HG02678 (cell line): ENCODE results near the gene BBX.
"Not testable (repeated sequence)": the region's sequence is repeated elsewhere in the genome, so short reads cannot be mapped to it uniquely, and the experiment has no call there.

Experiments
- ATAC-seq: cut with Tn5 transposase; IDR thresholded peaks from one replicate; pipeline ENCODE4 v1.9.1; 2021; ENCODE audit warnings: mild to moderate bottlenecking, moderate library complexity; ENCODE audit not compliant: unreplicated experiment

The BBX gene

DNA sequence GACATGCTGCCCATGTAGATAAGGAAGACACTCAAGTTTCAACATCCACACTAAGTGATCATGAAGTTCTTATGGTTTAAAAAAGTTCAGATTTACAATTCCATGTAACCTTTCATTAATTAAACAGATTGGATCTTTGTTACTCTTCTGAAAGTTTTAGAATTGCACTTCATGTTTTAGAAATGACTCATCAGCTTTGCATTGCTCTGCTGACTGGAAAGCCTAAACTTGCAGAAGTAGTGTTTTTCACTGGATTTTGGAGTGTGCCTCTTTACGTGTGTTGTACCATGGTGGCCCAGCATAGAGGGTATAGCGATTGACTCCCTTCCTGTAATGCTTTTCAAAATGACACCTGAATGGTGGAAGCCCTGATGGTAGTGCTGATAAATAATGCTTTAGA lies 157.9 kb downstream of the BBX start:
- no peak for ATAC-seq

- ATAC-seq: no peak
Measured at GRCh38 chr3:107681396-107681795, 158.6 kb downstream of the BBX start.

DNA sequence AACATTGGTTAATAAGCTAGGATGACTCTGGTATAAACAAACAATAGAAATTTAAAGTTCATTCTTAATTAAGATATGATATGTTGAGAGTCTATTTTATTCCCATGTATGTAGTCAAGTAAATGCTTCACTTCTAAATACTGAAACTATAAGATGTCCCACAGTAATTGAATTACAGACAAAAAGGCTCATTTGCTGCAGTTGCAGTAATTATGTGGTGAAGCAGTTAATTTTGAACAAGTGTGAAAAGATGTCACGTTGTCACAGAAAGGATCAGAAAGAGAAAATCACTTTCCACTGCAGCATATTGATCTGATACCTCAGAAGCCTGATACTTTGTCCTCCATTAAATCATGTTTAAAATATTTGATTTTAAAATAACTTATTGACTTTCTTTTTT lies 159.8 kb downstream of the BBX start:
- ATAC-seq: no peak

- no peak for ATAC-seq
Measured at GRCh38 chr3:107683447-107683846, 160.7 kb downstream of the BBX start.

- ATAC-seq: no peak
Measured at GRCh38 chr3:107684431-107684925, 161.7 kb downstream of the BBX start.

DNA sequence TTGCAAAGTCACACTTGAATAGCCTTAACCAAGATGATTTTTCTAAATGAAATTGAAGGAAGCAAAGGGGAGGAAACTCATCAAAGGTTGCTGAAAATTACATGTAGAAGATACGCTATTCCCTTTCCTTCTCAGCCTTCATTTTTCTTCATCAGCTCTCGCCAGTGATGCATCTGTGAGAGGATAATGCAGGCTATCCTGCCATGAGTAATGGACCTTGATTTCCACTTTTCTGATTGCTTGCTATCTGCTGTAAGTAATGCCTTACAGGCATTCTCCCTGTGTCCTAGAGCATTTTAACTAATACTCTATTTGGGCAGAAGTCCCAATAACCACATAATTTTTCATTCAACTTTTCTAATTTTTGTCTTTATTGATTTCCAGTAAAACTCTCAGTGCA lies 162.6 kb downstream of the BBX start:
- no peak for ATAC-seq

DNA sequence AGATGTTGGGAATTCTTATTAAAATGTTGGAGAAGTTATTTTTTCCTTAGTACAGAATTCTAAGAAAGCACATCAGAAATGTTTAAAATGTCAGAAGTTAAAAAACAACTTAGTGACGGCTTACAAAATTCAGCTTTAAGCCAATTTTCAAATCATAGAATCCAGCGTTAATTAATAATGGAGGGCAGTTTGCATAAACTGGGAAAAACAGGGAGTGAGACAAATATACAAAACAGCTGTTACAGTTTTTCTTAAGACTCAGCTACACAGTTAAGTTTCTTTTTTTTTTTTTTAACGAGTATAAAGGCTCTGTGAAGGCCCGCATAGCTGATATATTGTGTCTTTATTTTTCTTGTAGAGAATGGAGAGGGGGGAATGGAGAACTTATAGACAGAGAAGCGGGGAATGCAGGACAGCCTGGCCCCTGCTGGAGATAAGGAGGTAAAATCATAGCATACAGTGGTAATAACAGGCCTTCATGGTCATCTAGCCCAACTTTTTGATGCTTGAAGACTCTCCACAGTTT lies 164.4 kb downstream of the BBX start:
- ATAC-seq: no peak

GRCh38 chr3:107689355-107689754 lies 166.6 kb downstream of the BBX start:
- ATAC-seq: no peak

DNA sequence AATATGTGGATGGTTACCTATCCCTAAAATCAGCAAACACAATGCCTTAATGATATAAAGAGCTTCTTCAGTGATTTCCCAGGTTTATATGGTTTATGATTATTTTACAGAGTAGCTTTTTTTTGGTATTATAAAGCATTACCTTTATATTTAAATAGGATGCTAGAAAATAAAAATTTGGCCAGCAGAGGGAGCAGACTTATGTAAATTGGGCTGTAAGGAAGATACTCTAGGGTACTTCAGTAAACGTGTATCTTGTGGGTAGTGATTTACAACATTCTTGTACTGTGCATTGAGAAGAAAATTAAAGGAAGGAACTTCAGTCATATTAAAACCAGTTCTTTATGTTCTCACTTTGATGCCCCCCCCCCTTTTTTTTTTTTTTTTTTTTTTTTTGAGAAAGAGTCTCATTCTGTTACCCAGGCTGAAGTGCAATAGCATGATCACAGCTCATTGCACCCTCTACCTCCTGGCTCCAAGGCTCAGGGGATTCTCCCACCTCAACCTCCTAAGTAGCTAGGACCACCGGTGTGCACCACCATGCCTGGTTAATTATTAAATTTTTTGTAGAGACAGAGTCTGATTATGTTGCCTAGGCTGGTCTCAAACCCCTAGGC lies 167.9 kb downstream of the BBX start:
- ATAC-seq: peak; percentile 74

DNA sequence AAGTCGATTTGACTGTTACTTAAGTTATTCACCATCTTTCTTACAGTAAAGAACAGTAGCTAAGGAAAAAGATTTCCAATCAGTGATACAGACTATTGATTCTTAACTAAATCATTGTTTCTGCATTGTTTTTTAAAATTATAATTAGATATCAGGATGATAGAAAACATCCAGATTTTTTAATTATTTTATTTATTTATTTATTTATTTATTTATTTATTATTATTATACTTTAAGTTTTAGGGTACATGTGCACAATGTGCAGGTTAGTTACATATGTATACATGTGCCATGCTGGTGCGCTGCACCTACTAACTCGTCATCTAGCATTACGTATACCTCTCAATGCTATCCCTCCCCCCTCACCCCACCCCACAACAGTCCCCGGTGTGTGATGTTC lies 169.2 kb downstream of the BBX start:
- not testable (repeated sequence) for ATAC-seq

GRCh38 chr3:107697348-107697747 lies 174.6 kb downstream of the BBX start:
- ATAC-seq: not testable (repeated sequence)

DNA sequence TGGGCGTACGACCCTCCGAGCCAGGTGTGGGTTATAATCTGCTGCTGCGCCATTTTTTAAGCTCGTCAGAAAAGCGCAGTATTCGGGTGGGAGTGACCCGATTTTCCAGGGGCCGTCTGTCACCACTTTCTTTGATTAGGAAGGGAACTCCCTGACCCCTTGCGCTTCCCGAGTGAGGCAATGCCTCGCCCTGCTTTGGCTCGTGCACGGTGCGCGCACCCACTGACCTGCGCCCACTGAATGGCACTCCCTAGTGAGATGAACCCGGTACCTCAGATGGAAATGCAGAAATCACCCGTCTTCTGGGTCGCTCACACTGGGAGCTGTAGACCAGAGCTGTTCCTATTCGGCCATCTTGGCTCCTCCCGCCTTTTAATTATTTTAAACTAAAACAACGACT lies 175.1 kb downstream of the BBX start:
- ATAC-seq: not testable (repeated sequence)

DNA sequence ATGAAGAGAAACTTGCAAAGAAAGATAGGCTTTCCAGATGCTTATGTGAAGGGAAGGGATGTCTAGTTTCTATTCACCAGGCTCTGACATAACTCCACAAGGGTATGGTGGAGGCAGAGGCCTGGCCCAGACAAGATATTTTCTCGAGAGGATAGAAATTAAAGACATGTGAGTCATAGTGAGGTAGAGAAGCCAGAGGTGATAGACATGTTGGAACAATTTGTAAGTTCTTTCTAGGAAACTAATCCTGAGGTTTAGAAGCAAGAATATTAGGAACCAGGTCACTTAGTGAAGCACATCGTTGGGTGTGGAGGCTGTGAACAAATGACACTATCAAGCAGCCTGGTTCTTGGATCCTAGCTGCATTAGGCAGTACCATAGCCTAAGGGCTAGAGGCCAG lies 176.9 kb downstream of the BBX start:
- ATAC-seq: no peak

DNA sequence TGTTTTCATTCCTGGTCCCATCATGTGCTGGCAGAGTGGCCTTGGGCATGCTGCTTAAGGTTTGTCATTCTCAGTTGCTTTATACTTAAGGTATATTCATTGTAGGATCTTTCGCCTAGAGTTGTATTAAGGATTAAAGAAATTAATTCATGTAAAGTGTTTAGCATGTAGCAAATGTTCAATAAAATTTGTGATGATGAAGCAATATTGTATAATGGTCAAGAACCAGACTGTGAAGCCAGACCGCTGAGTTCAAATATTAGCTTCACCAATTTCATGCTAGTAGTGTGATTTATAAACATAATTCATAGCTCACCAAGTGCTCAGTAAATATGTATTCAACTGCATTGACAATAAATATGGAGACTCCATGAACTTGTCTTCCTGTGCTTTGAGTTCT lies 178.5 kb downstream of the BBX start:
- ATAC-seq: no peak

- ATAC-seq: no peak
Measured at GRCh38 chr3:107704477-107704876, 181.7 kb downstream of the BBX start.

DNA sequence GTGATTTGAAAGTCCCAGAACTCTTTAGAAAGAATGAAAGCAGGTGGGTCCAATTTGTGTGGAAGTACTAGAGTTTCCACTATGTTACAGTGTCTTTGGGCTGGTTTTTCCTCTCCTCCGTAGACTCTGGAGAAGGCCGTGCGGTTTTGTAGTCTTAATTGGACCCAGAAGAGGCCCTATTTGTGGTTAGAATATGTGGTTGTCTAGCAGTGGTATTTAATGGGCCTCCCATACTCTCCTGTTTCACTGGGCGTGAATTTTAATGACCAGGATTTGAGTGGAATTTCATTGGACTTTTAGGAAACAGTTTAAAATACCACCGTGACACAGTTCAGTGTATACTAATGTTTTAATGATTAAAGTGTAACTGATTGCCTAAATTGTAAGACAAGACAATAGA lies 182.3 kb downstream of the BBX start:
- ATAC-seq: no peak

- ATAC-seq: no peak
Measured at GRCh38 chr3:107710851-107711250, 188.1 kb downstream of the BBX start.

DNA sequence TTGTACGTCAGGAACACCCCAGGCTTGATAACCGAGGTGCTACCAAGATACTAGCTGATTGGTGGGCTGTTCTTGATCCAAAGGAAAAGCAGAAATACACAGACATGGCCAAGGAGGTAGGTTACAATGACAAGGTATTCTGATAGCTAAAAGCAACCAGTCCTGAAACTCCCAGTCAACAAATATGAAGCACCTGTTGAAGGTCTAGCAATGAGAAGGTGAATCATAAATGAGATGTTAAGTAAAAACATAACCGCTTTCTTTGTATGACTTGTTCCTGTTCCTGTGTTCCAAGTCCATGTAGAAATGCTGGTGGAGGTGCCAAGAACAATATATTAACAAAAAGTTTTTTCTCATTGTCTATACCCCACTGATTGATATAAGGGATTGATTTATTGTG lies 194.0 kb downstream of the BBX start:
- no peak for ATAC-seq

DNA sequence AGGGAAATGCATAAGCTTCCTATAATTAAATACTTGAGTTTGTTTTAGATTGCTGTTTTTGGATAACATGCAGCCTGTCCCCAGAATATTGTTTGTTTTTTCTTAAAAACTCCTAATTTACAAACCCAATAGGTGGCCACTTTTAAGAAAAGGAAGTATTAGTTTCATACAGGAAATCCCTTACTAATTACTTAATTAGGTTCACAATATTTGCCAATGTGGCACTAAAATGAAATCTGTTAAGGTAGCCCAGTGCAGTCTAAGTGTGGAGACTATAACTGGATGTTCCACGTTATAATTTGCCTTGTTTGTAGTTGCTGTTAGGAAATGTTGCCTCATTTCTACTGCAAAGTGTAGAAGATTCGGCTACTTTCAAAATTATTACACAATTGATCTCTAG lies 195.8 kb downstream of the BBX start:
- ATAC-seq: no peak

GRCh38 chr3:107727102-107727501 lies 204.3 kb downstream of the BBX start:
- no peak for ATAC-seq

DNA sequence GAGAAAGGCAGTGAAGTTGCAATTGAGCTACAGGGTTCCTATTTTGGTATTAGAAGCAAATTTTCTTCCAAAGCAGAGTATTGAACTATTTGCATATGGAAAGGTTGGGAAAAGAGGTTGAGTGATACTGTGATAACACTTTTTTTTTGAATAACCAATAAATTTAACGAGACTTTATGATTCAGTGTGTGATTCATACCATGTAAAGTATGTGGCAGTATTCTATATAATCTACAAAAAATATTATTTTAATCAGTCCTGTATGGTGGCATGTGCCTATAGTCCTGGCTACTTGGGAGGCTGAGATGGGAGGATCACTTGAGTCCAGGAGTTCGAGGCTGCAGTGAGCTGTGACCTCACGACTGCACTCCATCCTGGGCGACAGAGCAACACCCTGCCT lies 206.9 kb downstream of the BBX start:
- ATAC-seq: no peak

DNA sequence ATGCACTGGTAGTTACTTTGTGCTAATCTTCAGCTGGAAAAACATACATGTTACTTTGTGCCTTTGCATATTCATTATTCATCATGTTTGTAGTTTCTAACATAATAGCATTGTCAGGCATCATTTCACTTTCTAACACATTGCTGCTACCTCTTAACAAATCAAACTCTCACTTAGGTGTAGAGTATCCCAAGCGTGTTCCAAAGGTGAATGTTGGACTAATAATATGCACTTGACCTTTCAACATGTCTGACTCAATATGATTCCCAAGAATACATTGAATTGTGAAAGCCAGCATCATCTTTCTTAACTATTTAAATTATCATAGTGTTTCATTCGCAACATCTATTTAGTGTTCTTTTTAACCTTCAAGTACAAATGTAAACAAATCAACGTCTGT lies 211.6 kb downstream of the BBX start:
- ATAC-seq: no peak

GRCh38 chr3:107737914-107738313 lies 215.2 kb downstream of the BBX start:
- no peak for ATAC-seq
